Ishikawa (cell line): ENCODE results near the gene RGS14.

Experiments used
- CEBPB ChIP-seq: IDR thresholded peaks from 2 replicates; pipeline ENCODE4 v1.6.1; 2012
- EGR1 ChIP-seq: IDR thresholded peaks from 2 replicates; pipeline ENCODE4 v1.6.1; 2012
- EP300 ChIP-seq: IDR thresholded peaks from 2 replicates; pipeline ENCODE4 v1.6.1; 2012; ENCODE audit warnings: borderline replicate concordance
- USF1 ChIP-seq: IDR thresholded peaks from 2 replicates; pipeline ENCODE4 v1.6.1; 2012

- TF ChIP-seq CEBPB = no peak
- TF ChIP-seq EGR1 = no peak
- TF ChIP-seq EP300 = no peak
- no peak for TF ChIP-seq USF1
Measured at GRCh38 chr5:177364159-177364962, 6.6 kb downstream of the RGS14 start.
